C1 segment of cervical spinal cord (tissue), 14 donors: ENCODE measurements around the gene NR2F1-AS1.
A peak's percentile ranks its signal among the peaks of the same experiment; 100 is the strongest.

Experiments
- DNase-seq, 14 donors: peaks; one replicate each; lab custom pipeline; 2025; lab: John Stamatoyannopoulos, UW

The NR2F1-AS1 gene

DNA sequence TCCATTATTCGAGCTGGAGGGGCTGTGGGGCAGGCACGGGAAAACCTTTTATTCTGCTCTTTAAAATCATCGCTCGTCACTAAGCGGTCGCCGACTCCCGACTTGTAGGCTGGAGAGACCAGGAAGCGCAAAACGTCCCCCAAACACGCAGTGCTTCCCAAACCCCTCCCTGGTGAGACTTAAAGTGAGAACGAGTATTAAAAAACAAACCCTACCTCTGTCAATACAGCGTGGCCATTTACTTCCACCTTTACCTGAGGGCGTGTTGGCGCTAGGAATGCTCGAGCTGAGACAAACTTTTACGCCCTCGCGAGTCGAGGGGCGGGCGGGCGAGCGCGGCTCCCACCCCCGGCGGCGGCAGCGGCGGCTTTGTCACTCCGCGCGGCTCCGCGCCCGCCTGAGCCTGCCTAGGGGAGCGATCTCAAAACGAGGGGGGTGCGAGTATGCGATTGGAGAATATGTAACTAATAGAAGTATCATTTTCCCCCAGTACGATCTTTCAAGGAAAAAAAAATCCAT lies at the start of gene NR2F1-AS1:
NR2F1-AS1 (minus strand) TSS at position 293 of the 519 bp plus-strand sequence.
- DNase-seq: peak in 3 of 14 donors; percentile 72 to 78 (median 75)

GRCh38 chr5:93626801-93627200 lies 45.8 kb upstream of the NR2F1-AS1 start:
- no peak for DNase-seq

DNA sequence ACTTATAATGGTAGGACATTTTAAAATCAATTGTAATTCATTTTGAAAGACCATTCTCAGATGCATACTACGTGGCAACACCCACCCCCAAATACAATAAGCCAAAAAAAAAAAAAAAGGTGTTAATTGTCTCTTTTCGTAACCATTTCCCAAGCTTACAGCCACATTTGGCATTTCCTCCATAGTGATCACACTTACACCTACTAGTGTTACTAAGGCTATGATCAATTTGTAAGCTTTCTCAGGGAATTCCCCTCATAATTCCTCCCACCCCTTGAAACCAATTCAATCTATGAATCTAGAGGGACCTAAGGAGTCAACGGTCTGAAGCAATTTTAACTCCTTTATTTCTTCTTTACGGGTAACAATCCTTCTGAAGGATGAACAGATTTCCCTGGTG lies 42.1 kb upstream of the NR2F1-AS1 start:
- no peak for DNase-seq

DNA sequence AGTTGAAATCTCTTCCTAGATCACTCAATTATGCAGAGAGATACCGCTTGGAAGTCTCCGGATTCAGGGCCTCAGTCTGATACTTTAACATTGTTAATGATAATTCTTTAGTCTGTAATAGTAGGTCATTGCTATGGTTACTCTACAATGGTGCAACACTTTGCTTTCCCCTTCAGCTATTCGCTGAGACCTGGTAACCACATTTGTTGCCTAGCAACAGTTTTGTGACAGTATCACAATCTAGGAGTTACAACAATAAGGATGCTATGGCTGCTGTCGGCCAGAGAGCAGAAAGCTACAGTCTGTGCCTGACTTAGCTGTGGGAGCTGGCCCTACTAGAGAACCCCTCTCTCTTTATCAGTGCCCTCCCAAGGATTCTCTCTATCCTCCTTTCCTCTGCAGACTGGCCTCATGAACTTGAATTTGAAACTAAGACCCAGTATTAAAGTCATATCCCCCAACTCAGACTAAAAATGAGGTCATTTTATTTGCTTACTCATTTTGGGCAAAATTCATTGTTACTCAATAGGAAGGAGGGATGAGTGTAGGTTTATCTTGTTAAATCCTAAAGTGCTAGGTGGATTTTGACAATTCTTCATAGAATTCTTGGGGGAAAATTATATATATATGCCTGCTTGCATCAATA lies 41.3 kb upstream of the NR2F1-AS1 start:
- DNase-seq: peak in 3 of 14 donors; percentile 9 to 18 (median 17)

- DNase-seq: peak; percentile 31 to 94 (median 80)
Measured at GRCh38 chr5:93621327-93621798, 40.3 kb upstream of the NR2F1-AS1 start.

DNA sequence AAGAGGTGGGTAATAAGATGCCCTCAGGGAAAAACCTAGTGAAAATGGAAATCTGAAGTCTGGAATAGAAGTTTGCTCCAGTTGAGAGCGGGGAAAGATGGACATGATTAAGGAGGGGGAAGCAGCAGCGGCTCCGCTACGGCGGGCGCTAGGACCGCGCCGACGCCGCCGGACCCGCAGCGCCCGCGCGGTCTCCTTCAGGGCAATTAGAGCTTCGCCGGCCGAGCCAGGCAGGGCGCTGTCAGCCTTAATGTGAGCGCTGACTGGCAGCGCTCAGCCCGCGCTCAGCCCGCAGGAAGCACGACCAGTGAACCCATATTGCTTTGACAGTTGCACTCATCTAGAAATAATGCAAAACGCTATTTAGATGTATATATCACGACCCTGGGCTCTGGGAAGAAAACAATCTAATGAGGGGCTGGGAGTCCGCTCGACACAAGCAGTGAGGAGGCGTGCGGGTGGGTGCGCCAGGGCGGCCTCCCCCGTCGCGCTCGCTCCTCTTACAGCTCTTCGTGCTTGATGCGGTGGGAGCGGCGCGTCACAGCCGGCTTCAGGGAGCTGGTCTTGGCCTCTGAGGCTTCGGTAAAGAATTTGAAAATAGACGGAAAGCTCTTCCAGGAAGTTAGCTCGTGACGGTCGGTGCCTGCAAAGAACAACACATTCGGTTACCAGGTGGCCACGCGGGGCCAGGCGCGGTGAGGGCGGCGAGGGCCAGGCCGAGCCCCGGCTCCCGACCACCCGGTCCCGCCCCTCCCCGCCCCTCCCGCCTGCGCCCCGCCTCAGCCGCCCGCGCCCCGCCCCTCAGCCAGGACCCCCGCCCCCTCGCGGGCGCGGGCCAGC lies 39.7 kb upstream of the NR2F1-AS1 start:
- DNase-seq: peak in 11 of 14 donors; percentile 47 to 77 (median 67)

DNA sequence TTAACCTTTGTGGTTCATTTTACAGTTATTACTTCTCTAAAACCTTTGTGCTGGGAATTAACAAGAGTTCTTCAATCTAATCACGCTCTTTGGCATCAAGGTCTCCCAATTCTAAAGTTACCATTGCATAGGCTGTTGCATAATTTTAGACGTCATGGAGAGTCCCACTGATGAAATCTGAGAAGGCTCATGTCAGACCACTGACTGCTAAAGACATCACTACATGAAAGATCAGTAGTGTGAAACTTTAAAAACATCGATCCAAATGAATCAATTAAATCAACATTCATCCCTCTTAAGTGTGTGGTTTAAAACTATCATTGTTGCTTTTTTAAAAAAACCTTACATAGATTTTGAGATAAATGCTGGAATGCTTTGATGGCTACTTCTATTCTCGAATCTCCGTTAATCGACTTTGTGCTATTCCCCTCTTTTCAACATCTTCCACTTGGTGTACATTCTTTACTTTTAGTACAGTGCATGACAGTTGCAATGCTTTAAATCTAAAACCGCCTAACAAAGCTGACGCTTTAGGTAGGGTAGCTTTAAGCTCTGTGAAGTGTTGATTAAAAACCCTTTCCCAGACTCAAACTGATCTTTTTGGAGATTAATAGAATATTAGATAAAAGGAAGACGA lies 35.6 kb upstream of the NR2F1-AS1 start:
- no peak for DNase-seq

DNA sequence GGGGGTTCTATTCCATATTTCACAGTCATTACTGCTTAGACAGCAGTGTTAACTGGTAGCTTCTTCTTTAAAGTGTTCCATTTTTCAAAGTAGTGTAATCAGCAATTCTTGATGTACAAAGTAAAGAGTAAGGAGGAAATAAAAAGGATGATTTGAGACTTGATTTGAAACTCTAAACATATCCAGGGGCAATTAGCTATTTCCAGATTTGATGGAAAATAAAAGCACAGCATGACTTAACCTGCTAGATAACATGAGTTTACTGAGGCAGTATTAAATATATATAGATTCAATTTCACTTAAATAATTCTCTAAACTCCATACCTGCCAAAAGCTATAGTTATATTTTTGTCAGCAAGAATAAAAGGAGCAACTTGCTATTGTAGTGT lies 31.8 kb upstream of the NR2F1-AS1 start:
- no peak for DNase-seq

- peak in 3 of 14 donors; percentile 33 to 40 (median 38) for DNase-seq
Measured at GRCh38 chr5:93611976-93612854, 31.2 kb upstream of the NR2F1-AS1 start.

- DNase-seq: no peak
Measured at GRCh38 chr5:93611273-93611975, 30.4 kb upstream of the NR2F1-AS1 start.

DNA sequence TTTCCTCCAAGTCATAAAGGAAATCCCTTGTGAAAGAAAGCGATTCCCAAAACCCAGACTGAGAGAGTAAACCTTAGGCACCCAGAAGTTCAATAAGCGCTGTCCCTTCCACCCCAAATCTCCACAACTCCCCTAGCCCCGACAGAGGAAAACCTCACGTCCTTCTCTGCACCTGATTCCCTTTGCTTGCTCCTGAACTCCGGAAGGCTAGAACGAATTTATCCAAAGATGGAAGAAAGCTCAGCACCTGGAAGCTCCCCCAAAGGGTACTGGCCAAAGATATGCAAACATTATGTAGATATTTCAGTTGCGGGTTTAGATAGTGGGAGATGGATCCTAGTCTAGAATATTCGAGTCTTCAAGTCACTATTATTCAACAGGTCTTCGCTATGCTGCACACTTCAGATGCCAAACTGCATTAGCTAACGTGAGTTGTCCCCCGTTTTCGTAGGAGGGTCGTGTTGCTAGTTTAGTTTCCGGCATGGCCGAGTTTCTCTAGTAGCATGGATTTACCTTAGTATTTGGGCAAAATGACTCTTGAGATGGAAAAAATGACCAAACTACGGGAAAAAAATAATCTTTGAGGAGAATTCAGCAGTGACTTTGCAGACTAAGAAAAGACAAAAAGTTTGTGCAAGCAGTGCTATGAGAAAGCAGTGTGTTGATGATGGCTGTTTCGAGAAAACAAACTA lies 29.7 kb upstream of the NR2F1-AS1 start:
- DNase-seq: no peak

DNA sequence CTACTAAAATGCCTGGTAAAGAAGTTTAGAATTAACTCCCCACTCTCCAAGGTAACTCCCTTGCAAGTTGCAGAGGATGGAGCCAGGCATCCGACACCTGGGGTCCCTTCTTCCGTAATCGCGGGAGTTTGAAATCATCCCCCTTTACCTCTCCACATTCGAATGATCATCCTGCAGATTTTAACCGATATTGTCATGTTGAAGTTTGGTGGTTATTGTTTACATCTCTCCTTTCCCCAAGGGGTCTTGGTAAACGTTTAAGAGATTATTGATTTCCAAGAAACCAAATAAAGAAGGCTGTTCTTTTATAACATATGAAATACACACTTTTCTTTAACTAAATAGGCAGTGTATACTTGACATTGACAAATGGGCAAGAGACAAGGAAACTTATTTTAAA lies 28.7 kb upstream of the NR2F1-AS1 start:
- DNase-seq: no peak

GRCh38 chr5:93608855-93609254 lies 27.8 kb upstream of the NR2F1-AS1 start:
- DNase-seq: no peak

GRCh38 chr5:93607367-93608258 lies 26.6 kb upstream of the NR2F1-AS1 start:
- no peak for DNase-seq

GRCh38 chr5:93606382-93606752 lies 25.3 kb upstream of the NR2F1-AS1 start:
- DNase-seq: no peak

DNA sequence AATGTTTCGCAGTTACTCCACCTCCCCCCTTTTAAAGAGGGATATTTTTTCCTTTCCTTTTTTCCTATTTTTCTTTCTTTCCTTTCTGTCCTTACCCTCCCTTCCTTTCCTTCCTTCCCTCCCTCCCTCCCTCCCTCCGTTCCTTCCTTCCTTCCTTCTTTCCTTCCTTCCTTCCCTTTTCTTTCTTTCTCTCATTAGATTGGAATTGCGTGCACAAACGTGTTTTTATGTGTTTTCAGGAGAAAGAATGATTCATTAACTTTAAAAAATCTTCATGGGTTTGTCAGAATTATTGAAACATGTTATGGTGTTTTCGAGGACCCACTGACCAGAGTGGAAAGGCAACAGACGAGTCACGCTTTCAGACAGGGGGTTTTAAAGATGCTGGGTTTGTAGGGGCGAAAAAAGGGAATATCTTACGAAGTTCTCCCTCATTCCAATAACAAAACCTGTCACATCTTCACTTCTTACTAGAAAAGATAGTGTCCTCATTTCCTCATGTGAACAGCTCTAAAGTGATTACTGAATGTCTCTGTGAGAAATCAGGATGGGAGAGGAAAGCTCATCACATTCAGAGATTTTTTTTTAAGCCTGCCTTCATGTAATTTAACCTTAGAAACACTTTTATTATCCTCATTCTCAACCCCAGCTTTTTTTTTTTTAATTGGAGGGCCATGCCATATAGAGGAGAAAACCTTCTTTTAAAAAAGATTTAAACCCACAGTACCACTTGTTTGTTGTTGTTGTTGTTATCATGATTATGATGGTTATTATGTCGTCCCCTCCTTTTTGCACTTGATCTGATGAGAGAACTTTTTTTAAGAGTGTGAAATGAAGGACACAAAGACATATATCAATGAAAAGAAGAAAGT lies 23.9 kb upstream of the NR2F1-AS1 start:
- no peak for DNase-seq

DNA sequence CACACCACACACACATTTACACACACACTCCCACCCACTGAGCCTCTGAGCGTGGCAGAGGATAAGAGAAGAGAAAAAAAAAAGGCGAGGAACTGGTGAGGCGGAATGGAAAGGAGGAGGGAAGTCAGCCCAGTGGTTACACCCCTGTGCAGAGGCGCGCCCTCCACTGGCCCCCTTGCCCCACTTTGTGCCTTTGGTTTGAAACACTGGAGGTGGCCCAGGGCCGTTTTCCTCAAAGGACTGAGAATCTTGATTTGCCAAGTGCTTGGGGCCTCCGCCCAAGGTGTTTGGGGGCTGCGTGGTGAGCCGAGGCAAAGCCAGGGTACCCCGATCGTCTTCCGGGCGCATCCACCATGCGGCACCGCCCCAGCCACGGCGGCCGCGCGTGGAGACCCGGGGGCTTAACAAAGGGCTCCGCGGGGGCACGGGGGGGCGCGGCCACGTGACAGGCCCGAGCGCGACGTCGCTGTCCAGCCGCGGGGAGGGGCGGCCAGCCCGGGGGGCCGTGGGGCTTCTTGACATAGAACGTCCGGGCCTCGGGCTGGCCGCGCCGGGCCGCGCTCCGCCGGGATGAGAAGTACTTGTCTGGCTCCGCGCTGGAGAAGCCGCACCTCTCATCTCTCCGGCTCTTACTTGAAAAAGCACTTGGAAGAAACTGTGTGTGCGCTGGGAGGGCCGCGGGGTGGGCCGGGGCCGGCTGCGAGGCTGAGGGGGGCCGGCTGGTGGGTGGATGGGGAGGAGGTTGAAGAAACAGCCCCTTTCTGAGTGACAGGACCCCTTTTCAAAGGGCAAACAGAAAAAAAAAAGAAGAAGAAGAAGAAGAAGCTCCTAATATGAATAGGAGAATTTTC lies 23.0 kb upstream of the NR2F1-AS1 start:
- DNase-seq: peak in 2 of 14 donors; percentile 35 to 65
